DOHH2 (cell line): ENCODE data around the gene DCAF6.

Experiments used
- EZH2phosphoT487 ChIP-seq: fragments of 200-600 bp; sonication (generic); IDR thresholded peaks from 2 replicates; pipeline ENCODE4 v1.6.1; 2017; ENCODE audit warnings: borderline replicate concordance, mild to moderate bottlenecking, antibody characterized with exemption, low read length, moderate library complexity, mixed read lengths
- TF ChIP-seq, protein P1 (sequence below): fragments of 200-600 bp; sonication (generic); IDR thresholded peaks from one replicate; pipeline ENCODE4 v1.5.1; 2014; ENCODE audit warnings: antibody characterized with exemption, mild to moderate bottlenecking, low read depth, low read length; ENCODE audit not compliant: poor library complexity, severe bottlenecking

DNA sequence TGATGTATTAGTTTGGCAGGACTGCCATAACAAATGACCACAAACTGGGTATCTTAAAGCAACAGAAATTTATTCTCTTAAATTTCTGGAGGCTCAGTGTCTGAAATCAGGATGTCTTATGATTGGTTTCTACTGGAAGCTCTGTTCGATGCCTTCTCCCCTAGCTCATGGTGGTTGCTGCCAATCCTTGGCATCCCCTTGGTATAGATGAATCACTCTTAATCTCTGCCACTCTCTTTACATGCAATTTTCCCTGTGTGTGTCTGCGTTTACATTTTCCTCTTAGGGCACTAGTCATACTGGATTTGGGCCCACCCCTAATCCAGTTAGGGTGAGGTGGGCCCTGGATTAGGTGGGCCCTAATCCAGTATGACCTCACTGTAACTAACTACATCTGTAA lies 55.1 kb downstream of the DCAF6 start:
- TF ChIP-seq, protein P1, sequence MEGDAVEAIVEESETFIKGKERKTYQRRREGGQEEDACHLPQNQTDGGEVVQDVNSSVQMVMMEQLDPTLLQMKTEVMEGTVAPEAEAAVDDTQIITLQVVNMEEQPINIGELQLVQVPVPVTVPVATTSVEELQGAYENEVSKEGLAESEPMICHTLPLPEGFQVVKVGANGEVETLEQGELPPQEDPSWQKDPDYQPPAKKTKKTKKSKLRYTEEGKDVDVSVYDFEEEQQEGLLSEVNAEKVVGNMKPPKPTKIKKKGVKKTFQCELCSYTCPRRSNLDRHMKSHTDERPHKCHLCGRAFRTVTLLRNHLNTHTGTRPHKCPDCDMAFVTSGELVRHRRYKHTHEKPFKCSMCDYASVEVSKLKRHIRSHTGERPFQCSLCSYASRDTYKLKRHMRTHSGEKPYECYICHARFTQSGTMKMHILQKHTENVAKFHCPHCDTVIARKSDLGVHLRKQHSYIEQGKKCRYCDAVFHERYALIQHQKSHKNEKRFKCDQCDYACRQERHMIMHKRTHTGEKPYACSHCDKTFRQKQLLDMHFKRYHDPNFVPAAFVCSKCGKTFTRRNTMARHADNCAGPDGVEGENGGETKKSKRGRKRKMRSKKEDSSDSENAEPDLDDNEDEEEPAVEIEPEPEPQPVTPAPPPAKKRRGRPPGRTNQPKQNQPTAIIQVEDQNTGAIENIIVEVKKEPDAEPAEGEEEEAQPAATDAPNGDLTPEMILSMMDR = no peak
- TF ChIP-seq EZH2phosphoT487 = no peak
